ENCODE measurements around the gene MKNK2. TPM values are rescaled to one million over a fixed set of nuclear protein-coding genes. Genes with fewer than 3 reads are reported as not detected.

The MKNK2 gene
- total RNA-seq, 1 experiment from 2014 or later, result 271 TPM

DNA sequence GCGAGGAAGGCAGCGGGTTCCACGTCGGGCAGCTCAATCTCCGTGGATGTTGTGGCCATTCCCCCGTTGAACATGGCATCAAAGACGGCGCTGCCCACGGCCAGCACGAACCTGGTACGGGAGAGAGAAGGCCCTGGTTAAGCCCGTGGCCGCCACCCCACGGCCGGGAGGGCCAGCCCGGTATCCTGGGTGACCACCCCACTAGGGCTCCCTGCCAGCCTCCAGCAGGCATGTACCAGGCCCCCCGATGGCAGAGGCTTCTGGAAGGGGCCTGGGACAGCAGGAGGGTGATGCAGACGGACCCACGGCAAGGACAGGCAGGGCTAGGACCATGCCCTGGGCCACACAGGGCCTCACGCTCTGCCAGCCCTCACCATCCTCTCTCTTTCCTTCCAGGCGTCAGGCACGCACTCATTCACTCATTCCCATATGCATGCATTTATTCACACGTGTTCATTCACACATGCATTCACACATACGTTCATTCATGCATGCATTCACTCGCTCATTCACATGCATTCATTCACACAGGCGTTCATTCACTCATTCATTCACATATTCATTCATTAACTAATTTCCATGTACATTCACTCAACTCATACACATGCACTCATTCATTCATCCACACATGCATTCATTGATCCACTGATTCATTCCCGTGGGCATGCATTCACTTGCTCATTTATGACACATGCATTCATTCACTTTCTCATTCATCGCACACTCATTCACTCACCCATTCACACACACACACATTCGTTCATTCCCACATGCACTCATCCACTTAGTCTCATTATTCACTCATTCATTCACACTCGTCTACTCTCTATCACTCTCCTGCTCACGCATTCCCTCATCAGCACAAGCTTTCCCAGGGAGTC, 53.5 kb downstream of the MKNK2 start:
- DNase-seq (ENCODE audit: low read depth, low spot score), result no peak
- no peaks in the 10 kb centered on the region for H3K79me2 ChIP-seq (ENCODE audit: insufficient read depth, low read length)
- no peak overlapping the region for H3K4me2 ChIP-seq (ENCODE audit: low read length)
- CTCF ChIA-PET, result no interaction called here
- no peaks in the 10 kb centered on the region for H3K27me3 ChIP-seq (ENCODE audit: insufficient read depth, low read length)
- no peaks in the 10 kb centered on the region for H3K9me2 ChIP-seq (ENCODE audit: insufficient read depth)
- BruUV-seq (replicated peaks), result no TSS peak
- no peak overlapping the region for H2AFZ ChIP-seq (ENCODE audit: low read depth, low read length, poor library complexity, severe bottlenecking)
- ATAC-seq, result no peak
- no peak overlapping the region for H3K4me3 ChIP-seq (replicated peaks in 1 of 2; ENCODE audit: low read depth in 1 of 2, low read length in 2 of 2)
- no peak overlapping the region for H3K27ac ChIP-seq (ENCODE audit: low read depth, low read length)
- peaks cover 0 to 4% of the 10 kb centered on the region in 2 experiments; a peak in 1 of 4 replicates for H3K9me3 ChIP-seq (ENCODE audit: control insufficient read depth in 1 of 2, insufficient read depth in 1 of 2, low read depth in 1 of 2, low read length in 2 of 2)
- TF ChIP-seq SIN3A (IDR thresholded peaks at IDR 0.05; ENCODE audit: low read depth) (no peak), ZFX (IDR thresholded peaks at IDR 0.05) (no peak), EZH2 (IDR thresholded peaks at IDR 0.05) (no peak), TCF7L2 (IDR thresholded peaks at IDR 0.05; ENCODE audit: borderline replicate concordance, extremely low read depth, insufficient read depth, insufficient read length) (no peak), REST (IDR thresholded peaks at IDR 0.05; ENCODE audit: low read depth) (no peak), ELF1 (IDR thresholded peaks at IDR 0.05; ENCODE audit: borderline replicate concordance, low read depth) (no peak), SP1 (IDR thresholded peaks at IDR 0.05; ENCODE audit: low read depth) (no peak), CBX3 (IDR thresholded peaks at IDR 0.05; ENCODE audit: low read depth) (no peak), FOSL1 (IDR thresholded peaks at IDR 0.05; ENCODE audit: low read depth) (no peak)
- TF ChIP-seq, protein P1, sequence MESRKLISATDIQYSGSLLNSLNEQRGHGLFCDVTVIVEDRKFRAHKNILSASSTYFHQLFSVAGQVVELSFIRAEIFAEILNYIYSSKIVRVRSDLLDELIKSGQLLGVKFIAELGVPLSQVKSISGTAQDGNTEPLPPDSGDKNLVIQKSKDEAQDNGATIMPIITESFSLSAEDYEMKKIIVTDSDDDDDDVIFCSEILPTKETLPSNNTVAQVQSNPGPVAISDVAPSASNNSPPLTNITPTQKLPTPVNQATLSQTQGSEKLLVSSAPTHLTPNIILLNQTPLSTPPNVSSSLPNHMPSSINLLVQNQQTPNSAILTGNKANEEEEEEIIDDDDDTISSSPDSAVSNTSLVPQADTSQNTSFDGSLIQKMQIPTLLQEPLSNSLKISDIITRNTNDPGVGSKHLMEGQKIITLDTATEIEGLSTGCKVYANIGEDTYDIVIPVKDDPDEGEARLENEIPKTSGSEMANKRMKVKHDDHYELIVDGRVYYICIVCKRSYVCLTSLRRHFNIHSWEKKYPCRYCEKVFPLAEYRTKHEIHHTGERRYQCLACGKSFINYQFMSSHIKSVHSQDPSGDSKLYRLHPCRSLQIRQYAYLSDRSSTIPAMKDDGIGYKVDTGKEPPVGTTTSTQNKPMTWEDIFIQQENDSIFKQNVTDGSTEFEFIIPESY (IDR thresholded peaks at IDR 0.05; ENCODE audit: extremely low read depth, insufficient replicate concordance, low read length), result no peak
- peaks cover 7 to 21% of the 10 kb centered on the region in 2 experiments for H3K36me3 ChIP-seq (ENCODE audit: control insufficient read depth in 1 of 2, insufficient read depth in 2 of 2, low read length in 2 of 2)
- H4K20me1 ChIP-seq (ENCODE audit: insufficient read depth), result no peaks in the 10 kb centered on the region
- POLR2A ChIA-PET, result no interaction called here
- RAD21 ChIA-PET (ENCODE audit: low non-redundant PET in 1 of 2, low total read pairs in 2 of 2, uncharacterized antibody in 2 of 2, unreplicated experiment in 2 of 2), result no interaction called here
- peaks cover 0 to 4% of the 10 kb centered on the region in 2 experiments; a peak in 1 of 4 replicates for H3K4me1 ChIP-seq (ENCODE audit: control insufficient read depth in 1 of 2, insufficient read depth in 2 of 2, low read length in 2 of 2)
- H3K9ac ChIP-seq (ENCODE audit: low read length), result no peak overlapping the region
- intact Hi-C loops (cut with micrococcal nuclease), result no loop called here
